Measurements from ENCODE around the gene GPHN.

GPHN gene

GRCh38 chr14:66920196-66920595 is 412.2 kb downstream of the GPHN start:
- DNase-seq (ENCODE audit: low spot score), result no peak
- no peak for TF ChIP-seq CTCF (IDR thresholded peaks at IDR 0.05; ENCODE audit: extremely low read depth, missing control alignments)

- no peak for DNase-seq (ENCODE audit: low spot score)
- no peak for TF ChIP-seq CTCF (IDR thresholded peaks at IDR 0.05; ENCODE audit: extremely low read depth, missing control alignments)
Measured at GRCh38 chr14:66923251-66923650, 415.3 kb downstream of the GPHN start.

GRCh38 chr14:66939409-66939808 is 431.5 kb downstream of the GPHN start:
- no peak for DNase-seq (ENCODE audit: low spot score)
- no peak for TF ChIP-seq CTCF (IDR thresholded peaks at IDR 0.05; ENCODE audit: extremely low read depth, missing control alignments)

- no peak for TF ChIP-seq CTCF (IDR thresholded peaks at IDR 0.05; ENCODE audit: extremely low read depth, missing control alignments)
- DNase-seq (ENCODE audit: low spot score), result no peak
Measured at GRCh38 chr14:66944872-66945271, 436.9 kb downstream of the GPHN start.

- TF ChIP-seq CTCF (IDR thresholded peaks at IDR 0.05; ENCODE audit: extremely low read depth, missing control alignments), result no peak
- DNase-seq (ENCODE audit: low spot score), result no peak
Measured at GRCh38 chr14:66955159-66955558, 447.2 kb downstream of the GPHN start.

GRCh38 chr14:66959437-66960050 is 451.6 kb downstream of the GPHN start:
- no peak for DNase-seq (ENCODE audit: low spot score)
- no peak for TF ChIP-seq CTCF (IDR thresholded peaks at IDR 0.05; ENCODE audit: extremely low read depth, missing control alignments)

- no peak for DNase-seq (ENCODE audit: low spot score)
- TF ChIP-seq CTCF (IDR thresholded peaks at IDR 0.05; ENCODE audit: extremely low read depth, missing control alignments), result no peak
Measured at GRCh38 chr14:66965831-66966230, 457.9 kb downstream of the GPHN start.
